Colonic mucosa (tissue), 4 donors: ENCODE results near the gene GPR61. TPM values are rescaled to one million over a fixed set of nuclear protein-coding genes. Genes with fewer than 3 reads are reported as not detected.

Source experiments
- DNase-seq: peaks from one replicate; pipeline ENCODE4 v3.0.0-alpha.2; 2020
- H3K27ac ChIP-seq: fragments of 200-600 bp; one replicate; pipeline ENCODE4 v1.8.0; 2021
- H3K27me3 ChIP-seq: fragments of 200-600 bp; one replicate; pipeline ENCODE4 v1.8.0; 2021
- H3K36me3 ChIP-seq: fragments of 200-600 bp; one replicate; pipeline ENCODE4 v1.8.0; 2021
- H3K4me1 ChIP-seq: fragments of 200-600 bp; one replicate; pipeline ENCODE4 v1.8.0; 2021; ENCODE audit warnings: mild to moderate bottlenecking
- H3K4me3 ChIP-seq: fragments of 200-600 bp; one replicate; pipeline ENCODE4 v1.8.0; 2021
- H3K9ac ChIP-seq, 2 donors: one replicate each; pipeline ENCODE4 v1.7.0; 2013; ENCODE audit warnings: control low read depth in 2 of 2, low read depth in 2 of 2, low read length in 2 of 2
- H3K9me3 ChIP-seq: fragments of 200-600 bp; one replicate; pipeline ENCODE4 v1.8.0; 2021
- CTCF ChIP-seq: fragments of 200-600 bp; IDR thresholded peaks from one replicate; pipeline ENCODE4 v1.8.0; 2022; ENCODE audit warnings: antibody characterized with exemption, mild to moderate bottlenecking
- intact Hi-C: fragments of 100-400 bp; cut with DNase I; formaldehyde crosslinking; loops from one replicate; pipeline ENCODE4 v1.14.1; 2022
- total RNA-seq, 2 donors: library from RNA; stranded (reverse); fragmentation: NEBNext Ultra II Directional in 1 of 2; extraction: Animal tissue kit (Norgen Biotek cat#: 25700) in 1 of 2; gene quantifications; one replicate each; pipeline ENCODE4 v1.2.1, GENCODE V29; 2021
- donor health status: healthy.
- donor health status: DM: no; HTN: no; CAD: no.
- donor health status: DM: no; HTN: no; CAD: no.

Gene GPR61
- total RNA-seq, 2 donors from 2014 or later, result not detected

GRCh38 chr1:109529881-109530456 is 9.7 kb upstream of the GPR61 start:
- intact Hi-C loops, result loop anchor here (2.0 to 10.0 kb wide), 2 partner anchors 31 to 105 kb away; partner anchors contain the start of gene PSMA5
- DNase-seq, result no peak
- Histone ChIP-seq H3K36me3 (no peaks in the 10 kb centered on the region), H3K9me3 (no peaks in the 10 kb centered on the region), H3K27ac (no peak overlapping the region), H3K27me3 (no peaks in the 10 kb centered on the region), H3K9ac (peak overlapping the region in 1 of 2 donors; percentile 5), H3K4me3 (no peak overlapping the region), H3K4me1 (peaks cover 5% of the 10 kb centered on the region)
- TF ChIP-seq CTCF, result no peak

DNA sequence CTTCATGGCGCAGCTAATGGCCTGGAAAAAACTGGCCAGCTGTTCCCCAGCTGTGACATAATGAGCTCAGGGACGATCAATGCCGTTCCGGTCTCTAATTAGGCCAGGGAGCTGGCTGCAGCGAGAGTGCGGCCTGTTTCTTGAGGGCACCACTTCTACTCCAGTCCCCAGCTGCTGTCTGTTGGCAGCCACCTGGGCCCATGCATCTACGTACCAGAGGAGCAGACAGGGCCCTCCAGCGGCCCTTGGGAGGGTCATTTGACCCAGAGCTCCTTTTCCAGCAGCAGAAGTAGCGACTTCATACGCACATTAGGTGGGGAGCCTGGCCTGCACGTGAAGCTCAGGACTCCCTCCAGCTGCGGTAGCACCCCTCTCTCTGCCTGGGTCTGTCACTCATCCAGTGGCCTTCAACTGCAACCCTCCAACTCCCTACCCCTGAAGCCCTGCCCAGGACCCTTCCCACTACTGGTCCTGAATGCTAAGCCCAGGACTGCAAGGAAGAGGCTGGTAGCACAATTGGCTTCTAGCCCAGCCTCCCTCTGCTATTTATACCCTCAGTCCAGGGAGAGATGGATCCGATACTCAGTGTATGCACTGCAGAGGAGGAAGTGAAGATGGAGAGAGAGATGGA is 9.1 kb upstream of the GPR61 start:
- DNase-seq, result no peak
- H3K27me3 ChIP-seq, result no peaks in the 10 kb centered on the region
- no peaks in the 10 kb centered on the region for H3K36me3 ChIP-seq
- H3K4me3 ChIP-seq, result no peak overlapping the region
- TF ChIP-seq CTCF, result no peak
- H3K4me1 ChIP-seq, result peaks cover 5% of the 10 kb centered on the region
- no peaks in the 10 kb centered on the region for H3K9me3 ChIP-seq
- intact Hi-C loops, result loop anchor here (2.0 to 10.0 kb wide), 2 partner anchors 32 to 106 kb away; partner anchors contain the start of gene PSMA5
- no peak overlapping the region for H3K9ac ChIP-seq
- no peak overlapping the region for H3K27ac ChIP-seq

DNA sequence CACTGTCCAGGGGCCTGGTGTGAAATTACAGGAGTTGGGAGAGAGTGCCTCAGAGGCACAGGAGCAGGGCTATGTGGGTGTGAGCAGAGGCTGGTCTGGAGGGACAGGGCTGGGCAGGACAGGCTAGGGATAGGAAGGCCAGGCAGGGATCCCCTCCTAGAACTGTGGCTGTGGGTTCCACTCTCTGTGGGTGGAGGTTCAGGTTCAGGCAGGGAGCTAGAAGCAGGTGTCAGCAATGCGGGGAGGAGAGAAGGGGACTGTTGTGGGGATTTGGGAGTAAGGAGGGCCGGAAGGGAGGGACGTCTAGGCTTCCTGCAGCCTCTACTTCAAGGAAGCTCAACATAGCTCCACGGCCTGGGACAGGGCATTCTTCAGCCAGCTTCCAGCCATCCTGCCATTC is 8.3 kb upstream of the GPR61 start:
- H3K9me3 ChIP-seq, result no peaks in the 10 kb centered on the region
- no peak overlapping the region for H3K9ac ChIP-seq
- H3K4me3 ChIP-seq, result no peak overlapping the region
- no peaks in the 10 kb centered on the region for H3K36me3 ChIP-seq
- no peak for DNase-seq
- peaks cover 5% of the 10 kb centered on the region for H3K4me1 ChIP-seq
- TF ChIP-seq CTCF, result no peak
- H3K27me3 ChIP-seq, result no peaks in the 10 kb centered on the region
- no peak overlapping the region for H3K27ac ChIP-seq
- intact Hi-C loops, result loop anchor here (2.0 to 10.0 kb wide), 2 partner anchors 33 to 107 kb away; partner anchors contain the start of gene PSMA5

DNA sequence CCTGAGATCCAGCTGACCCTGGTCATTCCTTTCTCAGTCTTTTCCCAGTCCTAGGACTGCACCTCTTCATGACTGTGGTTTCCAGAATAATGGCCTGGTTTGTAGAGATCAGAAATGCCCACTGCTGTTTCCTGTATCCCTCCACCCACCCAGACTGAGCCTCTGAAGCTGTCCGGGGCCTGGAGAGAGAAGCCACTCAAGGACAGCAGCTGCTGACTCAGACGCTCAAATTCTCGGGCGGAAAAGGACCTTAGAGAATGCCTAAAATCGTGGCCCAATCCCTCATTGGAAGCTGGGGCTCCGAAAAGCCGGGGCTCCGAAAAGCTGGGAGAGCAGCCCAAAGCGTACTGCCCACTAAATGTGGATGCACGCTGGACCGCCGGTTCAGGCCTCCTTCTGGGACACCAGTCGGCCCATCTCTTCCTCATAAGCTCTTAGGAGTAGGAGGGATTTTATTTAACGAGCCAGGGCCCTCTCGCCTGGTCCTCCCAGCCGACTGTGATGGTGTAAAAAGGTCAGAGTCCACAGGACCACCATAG is 7.8 kb upstream of the GPR61 start:
- no peaks in the 10 kb centered on the region for H3K9me3 ChIP-seq
- intact Hi-C loops, result loop anchor here (2.0 to 10.0 kb wide), 3 partner anchors 33 to 107 kb away; partner anchors contain the start of gene PSMA5
- no peak for TF ChIP-seq CTCF
- peaks cover 5% of the 10 kb centered on the region for H3K4me1 ChIP-seq
- no peak for DNase-seq
- H3K4me3 ChIP-seq, result no peak overlapping the region
- H3K9ac ChIP-seq, result no peak overlapping the region
- no peaks in the 10 kb centered on the region for H3K36me3 ChIP-seq
- no peaks in the 10 kb centered on the region for H3K27me3 ChIP-seq
- H3K27ac ChIP-seq, result no peak overlapping the region

DNA sequence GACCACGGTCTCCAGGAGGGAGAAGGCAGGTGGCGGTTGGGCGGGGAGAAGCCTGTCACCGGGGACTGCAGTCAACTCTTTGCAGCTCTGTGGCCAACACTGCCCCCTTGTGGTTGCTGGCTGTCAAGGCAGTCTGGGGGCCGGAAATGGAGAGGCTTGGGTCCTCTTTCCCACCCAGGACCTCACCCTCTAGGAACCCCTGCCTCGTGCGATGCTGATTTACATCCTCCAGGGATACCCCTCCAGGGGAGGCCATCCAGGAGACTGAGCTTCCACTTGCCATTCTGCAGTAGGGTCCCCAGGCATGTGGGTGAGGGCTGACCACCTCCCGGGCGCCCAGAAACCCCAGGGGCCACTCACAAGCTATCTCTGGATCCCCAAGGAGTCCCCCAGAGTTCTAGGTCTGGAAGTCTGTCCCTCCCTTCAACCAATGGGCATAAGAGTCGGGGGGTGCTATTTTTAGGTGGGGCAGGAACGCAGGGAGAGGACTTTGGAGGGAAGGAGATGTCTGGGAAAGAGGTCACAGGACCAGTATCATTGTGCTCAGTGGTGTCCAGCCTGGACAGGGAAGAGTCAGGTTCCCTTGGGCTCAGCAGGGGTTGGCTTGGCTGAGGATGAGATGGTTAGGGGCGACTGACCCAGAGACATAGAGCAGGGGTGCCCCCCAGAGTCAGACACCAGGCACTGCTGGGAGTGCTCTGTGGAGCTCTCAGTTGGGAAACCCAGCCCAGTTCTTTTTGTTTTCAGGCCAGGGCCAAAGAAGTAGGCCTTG is 7.1 kb upstream of the GPR61 start:
- Histone ChIP-seq H3K27ac (peak overlapping the region; percentile 17), H3K9me3 (no peaks in the 10 kb centered on the region), H3K4me1 (peaks cover 5% of the 10 kb centered on the region), H3K27me3 (no peaks in the 10 kb centered on the region), H3K9ac (peak overlapping the region; percentile 28 to 59), H3K36me3 (no peaks in the 10 kb centered on the region), H3K4me3 (peak overlapping the region; percentile 4)
- peak; percentile 89 for DNase-seq
- TF ChIP-seq CTCF, result peak; percentile 86
- intact Hi-C loops, result loop anchor here (2.0 to 10.0 kb wide), 2 partner anchors 42 to 108 kb away; partner anchors contain the start of gene PSMA5
